ENCODE data around the gene YJEFN3. TPM values are rescaled to one million over a fixed set of nuclear protein-coding genes. Genes with fewer than 3 reads are reported as not detected.

YJEFN3 gene
- polyA plus RNA-seq, 3 donors, result 2.3 TPM; not detected in 2

GRCh38 chr19:19539698-19540063 is 11.0 kb downstream of the YJEFN3 start:
- no peak overlapping the region for H3K27ac ChIP-seq (ENCODE audit: low read depth in 1 of 2, low read length in 2 of 2)
- no peak overlapping the region for H3K9ac ChIP-seq (ENCODE audit: insufficient read depth, low read length, poor library complexity, severe bottlenecking)
- H3K4me2 ChIP-seq (replicated peaks; ENCODE audit: extremely low read depth, low read length, poor library complexity, severe bottlenecking), result no peak overlapping the region
- H4K20me1 ChIP-seq (ENCODE audit: insufficient read depth, low read length), result no peaks in the 10 kb centered on the region
- peak overlapping the region in 1 of 2 donors; percentile 80 for H3K4me3 Mint-ChIP-seq
- H3K9me3 ChIP-seq (replicated peaks in 1 of 2; ENCODE audit: control insufficient read depth in 1 of 2, insufficient read depth in 1 of 2, low read length in 2 of 2), result peaks cover 16 to 17% of the 10 kb centered on the region in 2 donors
- no peaks in the 10 kb centered on the region for H3K79me2 ChIP-seq (ENCODE audit: insufficient read depth, low read length)
- no peaks in the 10 kb centered on the region for H3K36me3 ChIP-seq (replicated peaks in 1 of 2; ENCODE audit: control insufficient read depth in 1 of 2, insufficient read depth in 2 of 2, low read length in 2 of 2)
- no peak overlapping the region for H2AFZ ChIP-seq (ENCODE audit: insufficient read depth, low read depth, low read length, poor library complexity, severe bottlenecking)
- no peak overlapping the region for H3K4me3 ChIP-seq (replicated peaks in 1 of 3; ENCODE audit: low read depth in 2 of 3, low read length in 3 of 3)
- peaks cover 33 to 40% of the 10 kb centered on the region in 2 donors for H3K4me1 ChIP-seq (ENCODE audit: control insufficient read depth in 1 of 2, insufficient read depth in 2 of 2, low read length in 2 of 2)
- H3K27me3 ChIP-seq (ENCODE audit: control insufficient read depth in 2 of 2, insufficient read depth in 2 of 2, low read length in 2 of 2), result peaks cover 8 to 43% of the 10 kb centered on the region in 2 donors
- no peak for TF ChIP-seq CTCF (IDR thresholded peaks at IDR 0.05)
- H3K4me1 Mint-ChIP-seq, result peaks cover 37% of the 10 kb centered on the region
- H3K27ac Mint-ChIP-seq, result no peak overlapping the region
- no peak for DNase-seq
- intact Hi-C loops (cut with micrococcal nuclease), result loop anchor here in 1 of 2 donors (10.0 kb wide), 1 partner anchor 235 kb away; no protein-coding TSS in a partner anchor
- WGBS (ENCODE audit: insufficient coverage), result 34% methylated on average over 19 of the region's 19 CpGs
- H3K27me3 Mint-ChIP-seq (ENCODE audit: low read depth in 3 of 3), result peaks cover 37 to 59% (median 50%) of the 10 kb centered on the region in 3 donors
- peaks cover 1 to 35% (median 21%) of the 10 kb centered on the region in 7 donors for H3K9me3 Mint-ChIP-seq
- H3K36me3 Mint-ChIP-seq, result peaks cover 0 to 2% of the 10 kb centered on the region in 2 donors

GRCh38 chr19:19540064-19540714 is 11.5 kb downstream of the YJEFN3 start:
- WGBS (ENCODE audit: insufficient coverage), result 16% methylated on average over 53 of the region's 74 CpGs
- no peak overlapping the region for H3K9ac ChIP-seq (ENCODE audit: insufficient read depth, low read length, poor library complexity, severe bottlenecking)
- DNase-seq, result peak; percentile 58 to 83 (median 75)
- H3K36me3 ChIP-seq (replicated peaks in 1 of 2; ENCODE audit: control insufficient read depth in 1 of 2, insufficient read depth in 2 of 2, low read length in 2 of 2), result no peaks in the 10 kb centered on the region
- no peaks in the 10 kb centered on the region for H4K20me1 ChIP-seq (ENCODE audit: insufficient read depth, low read length)
- H3K4me3 ChIP-seq (replicated peaks in 1 of 3; ENCODE audit: low read depth in 2 of 3, low read length in 3 of 3), result peak overlapping the region in 1 of 3 experiments; percentile 66
- Mint-ChIP-seq H3K27ac (peak overlapping the region in 3 of 7 donors; percentile 20 to 87 (median 23)), H3K36me3 (peaks cover 0 to 2% of the 10 kb centered on the region in 2 donors), H3K9me3 (peaks cover 6 to 39% (median 21%) of the 10 kb centered on the region in 7 donors), H3K4me1 (peaks cover 37% of the 10 kb centered on the region), H3K27me3 (ENCODE audit: low read depth in 3 of 3) (peaks cover 37 to 59% (median 50%) of the 10 kb centered on the region in 3 donors), H3K4me3 (peak overlapping the region; percentile 76 to 82)
- H3K27me3 ChIP-seq (ENCODE audit: control insufficient read depth in 2 of 2, insufficient read depth in 2 of 2, low read length in 2 of 2), result peaks cover 8 to 43% of the 10 kb centered on the region in 2 donors
- peaks cover 16 to 21% of the 10 kb centered on the region in 2 donors for H3K9me3 ChIP-seq (replicated peaks in 1 of 2; ENCODE audit: control insufficient read depth in 1 of 2, insufficient read depth in 1 of 2, low read length in 2 of 2)
- H2AFZ ChIP-seq (ENCODE audit: insufficient read depth, low read depth, low read length, poor library complexity, severe bottlenecking), result peak overlapping the region; percentile 74
- H3K79me2 ChIP-seq (ENCODE audit: insufficient read depth, low read length), result no peaks in the 10 kb centered on the region
- no peak overlapping the region for H3K27ac ChIP-seq (ENCODE audit: low read depth in 1 of 2, low read length in 2 of 2)
- TF ChIP-seq CTCF (IDR thresholded peaks at IDR 0.05), result no peak
- intact Hi-C loops (cut with micrococcal nuclease), result no loop called here
- H3K4me1 ChIP-seq (ENCODE audit: control insufficient read depth in 1 of 2, insufficient read depth in 2 of 2, low read length in 2 of 2), result peaks cover 33 to 40% of the 10 kb centered on the region in 2 donors
- H3K4me2 ChIP-seq (replicated peaks; ENCODE audit: extremely low read depth, low read length, poor library complexity, severe bottlenecking), result peak overlapping the region; percentile 71
